Glomerular endothelial cell (primary cell): ENCODE results near the gene TWIST2. TPM values are rescaled to one million over a fixed set of nuclear protein-coding genes. Genes with fewer than 3 reads are reported as not detected.

Experiments
- DNase-seq: peaks from one replicate; pipeline ENCODE4 v3.0.0-alpha.2; 2011; ENCODE audit warnings: low read depth, low spot score; ENCODE audit errors: extremely low read depth
- total RNA-seq: library from RNA; depleted of rRNA; stranded (reverse); fragments of >200 nt; gene quantifications from 2 replicates; pipeline ENCODE4 v1.2.3, GENCODE V29; 2015

Gene TWIST2
- total RNA-seq, 1 donor from 2014 or later = 7.2 TPM

DNA sequence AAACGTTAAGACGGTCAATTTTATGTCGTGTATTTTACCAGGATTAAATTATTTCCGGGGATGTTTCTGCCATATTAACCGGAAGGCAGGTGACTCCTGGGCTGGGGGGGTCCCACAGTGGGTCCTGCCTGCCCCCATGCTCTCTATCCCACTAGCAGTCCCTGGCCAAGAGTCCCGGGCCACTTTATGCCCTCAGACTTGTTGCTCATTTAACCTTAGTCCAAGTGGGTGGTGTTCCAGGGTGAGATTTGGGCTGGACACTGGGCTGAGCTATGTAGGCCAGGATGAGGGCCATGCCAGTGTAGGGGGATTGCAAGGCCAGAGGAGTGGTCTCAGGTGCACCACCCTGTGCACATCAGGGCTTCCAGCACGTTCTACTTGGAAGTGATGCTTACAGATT, 24.1 kb downstream of the TWIST2 start:
- no peak for DNase-seq

DNA sequence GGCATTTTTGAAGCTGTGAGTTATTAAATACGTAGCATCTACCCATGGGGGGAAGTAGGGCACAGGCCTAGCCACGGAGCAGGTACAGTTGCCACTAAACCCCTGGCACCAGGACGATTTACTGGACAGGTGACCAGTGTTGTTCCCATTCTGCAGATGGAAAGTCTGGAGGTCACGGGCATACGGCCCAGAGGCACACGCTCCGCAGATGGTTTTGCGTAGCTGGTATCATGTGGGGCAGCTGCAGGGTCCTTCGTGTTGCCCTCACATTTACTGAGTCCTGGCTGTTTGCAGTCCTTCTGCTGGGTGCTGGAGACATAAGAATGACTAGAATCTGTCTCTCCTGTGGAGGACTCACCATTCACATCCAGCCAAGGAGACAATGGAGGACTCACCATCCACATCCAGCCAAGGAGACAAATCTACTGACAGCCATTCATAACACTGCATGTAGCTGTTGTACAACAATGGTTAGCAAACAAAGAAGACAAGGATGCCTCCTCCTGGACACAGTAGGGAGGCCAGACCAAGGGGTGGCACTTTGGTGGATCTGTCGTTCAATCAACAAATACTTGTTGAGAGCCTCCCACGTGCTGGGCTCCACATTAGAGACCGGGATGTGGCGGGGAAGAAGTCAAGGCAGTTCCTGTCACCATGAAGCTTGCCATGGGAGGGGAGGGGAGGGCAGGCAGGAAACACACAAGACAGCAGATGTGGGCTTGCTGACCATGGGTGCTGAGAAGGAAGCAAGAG, 24.9 kb downstream of the TWIST2 start:
- DNase-seq = no peak

DNA sequence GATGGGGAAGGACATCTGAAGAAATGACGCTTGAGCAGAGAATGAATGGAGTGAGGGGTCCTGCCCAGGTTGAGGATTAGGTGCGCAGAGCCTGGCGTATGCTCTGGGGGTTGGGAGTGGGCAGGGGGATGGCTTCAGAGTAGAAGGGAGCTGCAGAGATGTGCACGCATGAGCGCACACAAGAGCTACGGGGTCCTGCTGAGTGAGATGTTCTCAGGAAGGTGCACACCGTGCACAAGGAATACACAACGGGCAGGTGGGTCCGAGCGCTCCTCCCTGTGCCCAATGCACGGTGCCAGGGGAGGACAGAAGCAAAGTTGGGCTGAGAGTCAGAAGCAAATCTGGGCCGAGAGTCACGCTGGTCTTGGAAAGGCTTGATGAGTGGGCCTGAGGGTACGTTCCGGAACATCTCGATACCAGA, 25.5 kb downstream of the TWIST2 start:
- no peak for DNase-seq

DNA sequence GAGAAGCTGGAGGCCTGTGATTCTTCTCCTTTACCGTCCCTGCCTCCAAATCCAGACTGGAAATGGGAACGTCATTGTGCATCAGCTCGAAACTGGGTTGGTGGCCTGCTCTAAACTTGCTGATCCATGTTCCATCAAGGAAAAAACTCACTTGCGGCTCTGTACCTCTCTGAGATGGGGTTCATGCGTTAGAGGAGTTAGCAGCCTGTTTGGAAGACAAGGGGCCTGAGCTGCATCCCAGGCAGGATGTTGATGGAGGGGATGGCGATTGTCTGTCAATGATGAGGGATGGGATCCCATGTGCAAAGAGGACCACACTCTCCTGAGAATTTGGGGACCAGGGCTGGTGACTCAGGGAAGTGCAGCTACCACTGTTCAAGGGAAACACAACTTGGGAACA, 26.0 kb downstream of the TWIST2 start:
- DNase-seq = no peak

DNA sequence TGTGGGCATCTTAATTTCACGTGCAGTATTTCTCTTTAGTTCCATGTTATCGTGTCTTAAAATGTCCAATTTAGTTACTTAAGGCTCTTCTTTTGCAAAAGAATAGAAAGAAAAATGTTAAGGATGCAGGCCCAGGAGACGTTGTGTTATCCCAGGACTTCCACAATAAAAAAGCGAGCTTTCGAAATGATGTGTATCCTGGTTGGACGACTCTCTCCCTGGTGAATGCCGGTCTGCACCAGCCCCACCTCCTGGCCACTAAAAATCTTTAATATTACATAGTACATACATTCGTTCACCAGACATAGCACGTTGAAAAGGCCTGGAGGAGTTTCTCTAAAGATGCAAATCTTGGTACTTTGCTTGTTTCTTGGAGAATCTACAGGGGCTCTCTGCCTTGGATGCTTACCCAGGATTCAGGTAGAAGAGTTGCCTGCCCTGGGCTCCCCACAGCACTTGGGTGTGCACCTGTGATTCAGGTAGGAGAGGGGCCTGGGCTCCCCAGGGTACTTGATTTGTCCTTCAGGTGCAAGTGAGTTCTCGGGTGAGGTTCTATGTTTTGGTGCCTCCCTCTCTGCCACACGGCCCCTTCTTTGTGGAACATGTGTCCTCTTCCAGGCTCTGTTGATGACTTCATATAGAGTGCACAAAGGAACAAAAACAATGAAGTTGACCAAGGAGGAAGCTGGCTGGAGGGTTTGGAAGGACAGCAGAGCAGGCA, 26.6 kb downstream of the TWIST2 start:
- no peak for DNase-seq

GRCh38 chr2:238875101-238875470, 27.2 kb downstream of the TWIST2 start:
- DNase-seq = no peak

DNA sequence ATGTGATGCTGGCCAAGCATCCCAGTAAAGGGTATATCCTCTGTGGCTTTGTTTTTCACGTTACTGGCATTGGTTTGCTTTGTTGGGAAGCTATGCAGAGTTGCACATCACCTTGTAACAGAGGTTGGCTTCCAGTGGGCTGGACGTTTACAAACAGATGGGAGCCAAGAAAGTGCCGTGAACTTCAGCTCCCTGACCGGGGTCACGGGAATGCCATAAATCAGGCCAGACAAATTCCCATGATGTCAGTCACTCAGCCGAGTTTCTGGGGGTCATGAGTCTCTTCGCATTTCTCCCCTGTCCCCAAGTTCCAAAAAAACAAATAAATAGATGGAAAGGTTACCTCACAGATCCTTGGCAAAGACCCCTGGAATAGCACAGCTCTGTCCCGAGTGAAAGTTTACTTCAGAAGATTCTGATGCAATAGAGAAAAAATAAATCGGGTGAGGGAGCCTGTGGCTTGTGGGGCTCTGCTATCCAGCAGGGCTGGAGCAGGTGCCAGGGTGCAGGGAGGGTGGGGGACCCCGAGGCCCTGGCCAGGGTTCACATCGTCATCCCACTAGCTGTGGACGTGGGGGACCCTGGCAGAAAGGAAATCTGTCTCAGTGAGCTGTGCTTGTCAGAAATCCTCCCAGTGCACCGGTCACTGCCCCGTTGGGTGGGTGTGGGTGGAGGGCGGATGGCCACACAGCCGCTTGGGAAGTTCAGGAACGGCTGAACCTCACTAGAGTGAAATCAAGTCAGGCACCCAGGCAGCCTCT, 27.8 kb downstream of the TWIST2 start:
- no peak for DNase-seq

- no peak for DNase-seq
Measured at GRCh38 chr2:238876232-238876630, 28.3 kb downstream of the TWIST2 start.

GRCh38 chr2:238878051-238878735, 30.3 kb downstream of the TWIST2 start:
- DNase-seq = no peak

GRCh38 chr2:238879043-238879442, 31.2 kb downstream of the TWIST2 start:
- no peak for DNase-seq

GRCh38 chr2:238879621-238880377, 31.9 kb downstream of the TWIST2 start:
- DNase-seq = no peak

DNA sequence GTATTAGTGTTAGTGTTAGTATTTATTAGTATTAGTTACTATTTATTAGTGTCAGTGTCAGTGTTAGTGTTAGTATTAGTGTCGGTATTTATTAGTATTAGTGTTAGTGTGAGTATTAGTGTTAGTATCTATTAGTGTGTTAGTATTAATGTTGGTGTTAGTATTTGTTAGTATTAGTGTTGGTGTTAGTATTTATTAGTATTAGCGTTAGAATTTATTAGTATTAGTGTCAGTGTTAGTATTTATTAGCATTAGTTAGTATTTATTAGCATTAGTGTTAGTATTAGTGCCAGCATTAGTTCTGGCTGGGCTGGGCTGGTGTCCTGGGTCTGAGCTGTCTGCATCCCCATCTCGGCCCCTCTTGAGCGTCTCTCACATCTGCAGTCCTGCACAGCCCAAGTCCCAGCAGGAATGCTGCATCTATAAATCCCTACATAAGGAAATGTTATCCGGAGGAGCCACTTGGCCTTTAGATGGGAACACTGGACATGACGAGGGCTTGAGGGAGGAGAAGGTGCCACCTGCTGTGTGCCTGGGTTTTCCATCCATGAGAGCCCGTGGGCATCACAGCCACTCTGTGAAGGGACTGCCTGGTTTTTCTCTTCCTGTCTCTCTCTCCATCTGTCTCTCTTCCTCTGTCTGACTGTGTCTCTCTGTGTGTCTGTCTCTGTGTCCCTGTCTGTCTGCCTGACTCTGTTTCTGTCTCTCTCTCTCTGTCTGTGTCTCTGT, 33.6 kb downstream of the TWIST2 start:
- DNase-seq = no peak

DNA sequence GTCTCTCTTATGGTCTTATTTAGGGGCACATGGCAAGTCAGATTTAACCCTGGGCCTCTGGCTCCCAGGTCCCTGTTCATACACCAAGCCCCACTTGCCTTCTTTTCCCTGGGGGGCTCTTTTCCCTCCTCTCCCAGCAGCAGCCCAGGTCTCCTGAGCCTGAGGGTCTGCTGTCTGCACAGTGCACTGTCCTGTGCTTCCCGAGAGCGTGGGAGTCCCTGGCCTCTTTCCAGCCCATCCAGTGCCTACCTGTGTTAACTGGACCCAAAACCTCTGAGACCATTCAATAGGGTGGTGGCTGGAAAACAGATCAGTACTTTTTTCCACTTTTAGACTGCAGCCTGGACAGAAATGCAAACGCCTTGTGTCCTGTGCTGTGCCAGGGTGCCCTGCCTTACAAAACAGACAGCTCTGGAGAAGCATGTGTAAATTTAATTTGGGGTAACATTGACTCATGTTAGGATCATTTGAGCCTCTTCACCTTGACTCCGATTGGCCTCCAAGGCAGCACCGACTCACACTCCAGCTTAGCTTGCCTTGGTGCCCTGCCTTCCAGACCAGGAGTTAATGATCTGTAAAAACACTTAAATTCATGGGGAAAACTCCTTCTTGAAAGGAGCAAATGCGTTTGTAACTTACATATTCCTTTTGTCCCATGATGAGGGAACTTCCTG, 34.3 kb downstream of the TWIST2 start:
- no peak for DNase-seq

DNA sequence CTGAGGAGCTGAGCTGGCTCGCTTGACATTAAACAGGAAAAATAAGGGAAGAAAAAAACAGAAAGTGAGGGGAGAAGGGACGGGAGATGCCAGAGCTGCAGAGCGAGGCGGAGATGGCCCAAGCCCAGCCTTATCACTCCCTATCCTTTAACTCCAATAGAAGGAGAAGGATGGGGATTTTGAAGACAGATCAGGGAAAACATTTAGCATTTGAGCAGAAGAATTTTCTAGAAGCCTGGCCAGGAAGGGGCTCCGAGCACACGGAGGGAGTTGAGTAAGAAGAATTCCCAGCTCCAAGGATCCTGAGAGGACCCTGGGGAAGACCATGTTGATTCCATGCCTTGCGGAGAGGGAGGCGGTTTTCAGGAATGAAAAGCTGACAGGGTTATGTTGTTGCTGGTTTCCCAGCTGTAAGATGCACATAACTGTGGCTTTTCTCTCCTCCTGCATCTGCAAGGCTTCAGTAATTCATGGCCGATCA, 35.6 kb downstream of the TWIST2 start:
- no peak for DNase-seq

GRCh38 chr2:238884122-238884811, 36.4 kb downstream of the TWIST2 start:
- DNase-seq = no peak

DNA sequence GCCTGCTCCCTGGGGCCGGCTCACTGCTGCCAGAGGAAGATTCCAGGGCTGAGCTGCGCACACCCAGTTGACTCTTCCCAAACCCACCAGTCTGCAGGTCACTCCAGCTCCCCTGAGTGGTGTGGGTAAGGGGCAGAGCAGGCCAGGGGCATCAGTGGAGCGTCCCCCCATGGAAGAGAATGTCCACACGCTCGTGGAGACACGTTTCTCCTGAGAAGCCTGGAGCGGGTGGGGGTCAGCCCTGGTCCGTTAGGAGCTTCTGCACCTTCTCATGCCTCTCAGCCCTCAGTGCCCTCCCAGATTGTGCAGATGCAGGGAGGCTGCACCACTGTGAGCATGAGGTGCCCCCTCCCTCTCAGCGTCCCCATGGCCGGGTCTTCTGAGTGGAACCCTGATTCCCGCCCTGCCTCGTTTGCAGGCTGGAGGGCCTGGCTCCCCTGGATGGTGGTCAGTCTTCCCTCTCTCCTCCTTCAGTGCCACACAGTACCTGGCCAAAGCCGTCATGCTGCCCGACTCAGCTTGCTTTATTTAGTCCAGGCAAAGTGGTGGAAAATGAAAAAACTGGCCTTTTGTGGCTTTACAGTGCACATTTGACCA, 37.0 kb downstream of the TWIST2 start:
- DNase-seq = no peak

GRCh38 chr2:238886453-238887094, 38.7 kb downstream of the TWIST2 start:
- no peak for DNase-seq

GRCh38 chr2:238887616-238888015, 39.7 kb downstream of the TWIST2 start:
- no peak for DNase-seq
